ENCODE results near the gene OR2M4.

OR2M4 gene, protein sequence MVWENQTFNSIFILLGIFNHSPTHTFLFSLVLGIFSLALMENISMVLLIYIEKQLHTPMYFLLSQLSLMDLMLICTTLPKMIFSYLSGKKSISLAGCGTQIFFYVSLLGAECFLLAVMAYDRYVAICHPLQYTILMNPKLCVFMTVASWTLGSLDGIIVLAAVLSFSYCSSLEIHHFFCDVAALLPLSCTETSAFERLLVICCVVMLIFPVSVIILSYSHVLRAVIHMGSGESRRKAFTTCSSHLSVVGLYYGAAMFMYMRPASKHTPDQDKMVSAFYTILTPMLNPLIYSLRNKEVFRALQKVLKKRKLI

DNA sequence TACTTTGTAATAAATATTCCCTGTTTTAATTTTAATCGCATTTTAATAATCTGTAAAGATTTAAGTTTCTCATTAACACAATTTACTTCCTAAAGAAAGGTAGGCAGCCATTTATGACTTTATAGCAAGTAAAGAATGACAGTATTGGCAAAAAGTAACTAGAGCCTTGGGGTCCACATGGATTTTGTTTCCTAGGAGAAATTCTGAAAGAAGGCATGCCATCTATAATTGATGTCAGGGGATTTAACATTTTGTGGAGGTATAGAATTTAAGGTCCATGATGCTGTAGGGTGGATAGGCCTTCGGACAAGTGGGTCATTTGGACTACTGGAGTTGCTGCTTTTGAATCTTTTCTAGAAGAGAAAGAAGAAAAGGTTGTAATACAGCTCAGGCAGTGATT, at the start of gene OR2M4:
Gene OR2M4 (plus strand): TSS at position 301 of the 400 bp plus-strand sequence. CDS start 7,512 bp downstream, outside the sequence.
- in situ Hi-C loops (cut with MboI; ENCODE audit: low pct_unique_long_range_greater_than_20kb, low sequenced_read_pairs, unreplicated experiment), result no loop called here
- TF ChIP-seq, protein P1, sequence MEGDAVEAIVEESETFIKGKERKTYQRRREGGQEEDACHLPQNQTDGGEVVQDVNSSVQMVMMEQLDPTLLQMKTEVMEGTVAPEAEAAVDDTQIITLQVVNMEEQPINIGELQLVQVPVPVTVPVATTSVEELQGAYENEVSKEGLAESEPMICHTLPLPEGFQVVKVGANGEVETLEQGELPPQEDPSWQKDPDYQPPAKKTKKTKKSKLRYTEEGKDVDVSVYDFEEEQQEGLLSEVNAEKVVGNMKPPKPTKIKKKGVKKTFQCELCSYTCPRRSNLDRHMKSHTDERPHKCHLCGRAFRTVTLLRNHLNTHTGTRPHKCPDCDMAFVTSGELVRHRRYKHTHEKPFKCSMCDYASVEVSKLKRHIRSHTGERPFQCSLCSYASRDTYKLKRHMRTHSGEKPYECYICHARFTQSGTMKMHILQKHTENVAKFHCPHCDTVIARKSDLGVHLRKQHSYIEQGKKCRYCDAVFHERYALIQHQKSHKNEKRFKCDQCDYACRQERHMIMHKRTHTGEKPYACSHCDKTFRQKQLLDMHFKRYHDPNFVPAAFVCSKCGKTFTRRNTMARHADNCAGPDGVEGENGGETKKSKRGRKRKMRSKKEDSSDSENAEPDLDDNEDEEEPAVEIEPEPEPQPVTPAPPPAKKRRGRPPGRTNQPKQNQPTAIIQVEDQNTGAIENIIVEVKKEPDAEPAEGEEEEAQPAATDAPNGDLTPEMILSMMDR (IDR thresholded peaks at IDR 0.05; ENCODE audit: extremely low read depth, insufficient read depth, missing control alignments), result no peak
- DNase-seq (ENCODE audit: low spot score), result no peak

DNA sequence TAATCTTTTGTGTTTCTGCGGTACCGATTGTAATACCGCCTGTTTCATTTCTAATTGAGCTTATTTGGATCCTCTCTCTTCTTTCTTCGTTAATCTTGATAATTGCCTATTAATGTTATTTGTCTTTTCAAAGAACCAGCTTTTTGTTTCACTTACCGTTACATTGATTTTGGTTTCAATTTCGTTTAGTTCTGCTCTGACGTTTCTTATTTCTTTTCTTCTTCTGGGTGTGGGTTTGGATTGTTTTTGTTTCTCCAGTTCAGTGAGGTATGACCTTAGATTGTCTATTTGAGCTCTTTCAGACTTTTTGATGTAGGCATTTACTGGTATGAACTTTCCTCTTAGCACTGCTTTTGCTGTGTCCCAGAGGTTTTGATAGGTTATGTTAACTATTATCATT, 47.2 kb upstream of the OR2M4 start:
- TF ChIP-seq, protein P1 (IDR thresholded peaks at IDR 0.05; ENCODE audit: extremely low read depth, insufficient read depth, missing control alignments), result no peak
- in situ Hi-C loops (cut with MboI; ENCODE audit: low pct_unique_long_range_greater_than_20kb, low sequenced_read_pairs, unreplicated experiment), result no loop called here

DNA sequence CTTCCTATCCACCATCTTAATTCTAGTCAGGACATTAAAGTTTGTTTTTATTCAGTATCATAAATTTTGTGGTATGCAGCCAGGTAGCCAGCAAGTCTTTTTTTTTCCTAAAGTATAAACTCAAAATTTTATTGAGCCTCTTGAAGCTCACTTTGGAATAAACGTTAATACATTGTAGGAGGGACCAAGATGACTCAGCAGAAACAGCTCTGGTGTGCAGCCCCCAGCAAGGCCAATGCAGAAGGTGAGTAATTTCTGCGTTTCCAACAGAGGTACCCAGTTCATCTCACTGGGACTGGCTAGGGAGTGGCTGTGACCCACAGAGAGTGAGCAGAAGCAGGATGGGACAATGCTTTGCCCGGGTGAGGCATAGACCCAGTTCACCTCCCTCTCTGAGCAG, 43.9 kb upstream of the OR2M4 start:
- no peak for DNase-seq (ENCODE audit: low spot score)
- TF ChIP-seq, protein P1 (IDR thresholded peaks at IDR 0.05; ENCODE audit: extremely low read depth, insufficient read depth, missing control alignments), result no peak
- in situ Hi-C loops (cut with MboI; ENCODE audit: low pct_unique_long_range_greater_than_20kb, low sequenced_read_pairs, unreplicated experiment), result no loop called here

More for the DNA sequence above, 47.2 kb upstream of the OR2M4 start:
- DNase-seq (ENCODE audit: low spot score), result no peak

DNA sequence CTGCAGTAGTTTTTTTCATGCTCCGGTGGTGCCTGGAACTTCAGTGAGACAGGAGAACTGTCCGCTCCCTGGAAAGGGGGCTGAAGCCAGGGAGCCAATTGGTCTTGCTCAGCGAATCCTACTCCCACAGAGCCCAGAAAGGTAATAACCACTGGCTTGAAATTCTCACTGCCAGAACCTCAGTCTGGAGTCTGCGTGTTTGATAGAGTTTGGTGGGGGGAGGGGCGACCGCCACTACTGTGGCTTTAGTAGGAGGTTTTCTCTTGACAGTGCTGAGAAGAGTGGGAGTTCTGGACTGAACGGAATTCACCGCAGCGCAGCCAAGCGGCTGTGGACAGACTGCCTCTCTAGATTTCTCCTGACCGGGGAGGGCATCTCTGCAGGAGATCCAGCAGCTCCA, 42.2 kb upstream of the OR2M4 start:
- in situ Hi-C loops (cut with MboI; ENCODE audit: low pct_unique_long_range_greater_than_20kb, low sequenced_read_pairs, unreplicated experiment), result no loop called here
- TF ChIP-seq, protein P1 (IDR thresholded peaks at IDR 0.05; ENCODE audit: extremely low read depth, insufficient read depth, missing control alignments), result no peak

DNA sequence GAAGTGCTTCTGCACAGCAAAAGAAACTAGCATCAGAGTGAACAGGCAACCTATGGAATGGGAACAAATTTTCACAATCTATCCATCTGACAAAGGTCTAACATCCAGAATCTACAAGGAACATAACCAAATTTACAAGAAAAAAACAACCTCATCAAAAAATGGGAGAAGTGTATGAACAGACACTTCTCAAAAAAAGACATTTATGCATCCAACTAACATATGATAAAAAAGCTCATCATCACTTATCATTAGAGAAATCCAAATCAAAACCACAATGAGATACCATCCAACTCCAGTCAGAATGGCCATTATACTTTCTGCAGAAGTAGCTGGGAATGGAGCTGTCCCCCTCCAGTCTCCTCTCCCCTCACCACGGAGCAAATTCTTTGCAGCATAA, 37.1 kb upstream of the OR2M4 start:
- TF ChIP-seq, protein P1 (IDR thresholded peaks at IDR 0.05; ENCODE audit: extremely low read depth, insufficient read depth, missing control alignments), result no peak
- in situ Hi-C loops (cut with MboI; ENCODE audit: low pct_unique_long_range_greater_than_20kb, low sequenced_read_pairs, unreplicated experiment), result no loop called here
- no peak for DNase-seq (ENCODE audit: low spot score)

More for the DNA sequence above, 42.2 kb upstream of the OR2M4 start:
- no peak for DNase-seq (ENCODE audit: low spot score)

DNA sequence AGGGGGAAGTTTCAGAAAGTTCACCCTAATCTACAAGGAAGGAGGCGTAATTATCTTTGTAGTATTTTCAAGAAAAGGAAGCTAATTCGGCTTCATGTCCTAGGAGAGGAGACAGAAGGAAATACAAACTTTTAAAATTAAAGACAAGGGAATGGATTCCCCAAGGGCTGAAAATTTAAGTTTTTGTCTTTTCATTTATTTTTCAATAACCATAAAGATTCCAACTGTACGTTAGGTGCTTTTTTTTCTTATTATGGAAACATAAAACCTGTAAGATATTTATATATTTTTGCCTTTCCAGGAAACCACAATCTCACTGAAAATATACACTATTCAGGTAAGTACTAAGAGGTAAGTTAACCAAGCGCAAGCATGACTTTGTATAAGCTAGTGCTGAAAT, 34.3 kb upstream of the OR2M4 start, which contains the start of gene OR2M3:
Gene OR2M3 (plus strand): TSS at position 301 of the 400 bp plus-strand sequence. CDS start 5,803 bp downstream, outside the sequence.
- no peak for DNase-seq (ENCODE audit: low spot score)
- TF ChIP-seq, protein P1 (IDR thresholded peaks at IDR 0.05; ENCODE audit: extremely low read depth, insufficient read depth, missing control alignments), result no peak
- in situ Hi-C loops (cut with MboI; ENCODE audit: low pct_unique_long_range_greater_than_20kb, low sequenced_read_pairs, unreplicated experiment), result no loop called here

Measured in GM13977 (cell line).